ENCODE measurements around the gene PRR5L. TPM values are rescaled to one million over a fixed set of nuclear protein-coding genes. Genes with fewer than 3 reads are reported as not detected.
A peak's percentile ranks its signal among the peaks of the same experiment; 100 is the strongest.

PRR5L gene
- total and polyA plus RNA-seq, 9 donors, result 5.9 to 56.3 (median 22.1) TPM

- 70 to 76% (median 72%) methylated on average over 4 of the region's 4 CpGs for WGBS, 3 donors
- no peak for DNase-seq
- no peak overlapping the region for H3K4me3 ChIP-seq
- TF ChIP-seq CTCF (IDR thresholded peaks at IDR 0.05), result no peak
- no peak for TF ChIP-seq POLR2A (IDR thresholded peaks at IDR 0.05)
- TF ChIP-seq EP300 (IDR thresholded peaks at IDR 0.05), result no peak
- H3K27ac ChIP-seq, result no peak overlapping the region
- no peaks in the 10 kb centered on the region for H3K36me3 ChIP-seq
- no peaks in the 10 kb centered on the region for H3K4me1 ChIP-seq (ENCODE audit: insufficient read depth)
- intact Hi-C loops (cut with DNase I), result no loop called here
- no peaks in the 10 kb centered on the region for H3K9me3 ChIP-seq
- no peaks in the 10 kb centered on the region for H3K27me3 ChIP-seq
Measured at GRCh38 chr11:36487619-36488018, 191.5 kb downstream of the PRR5L start.

DNA sequence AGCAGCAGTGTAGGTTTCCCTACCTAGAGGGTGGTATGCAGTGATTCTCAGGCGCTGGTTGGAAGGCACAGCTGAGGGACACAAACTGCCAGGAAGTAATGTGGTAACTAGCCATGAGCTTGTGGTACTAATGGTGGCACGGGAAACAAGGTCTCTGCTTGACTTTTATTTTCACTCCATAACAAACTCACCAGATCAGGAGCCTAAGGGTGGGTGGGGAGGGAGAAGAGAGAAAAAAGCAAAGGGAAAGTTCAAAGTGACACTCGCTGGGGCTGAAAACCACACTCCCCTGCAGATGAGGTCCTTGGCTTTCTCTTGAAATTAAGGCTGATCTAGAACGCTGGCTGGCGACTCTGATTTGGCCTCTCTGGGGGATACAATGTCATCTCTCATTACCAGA is 192.0 kb downstream of the PRR5L start:
- Histone ChIP-seq H3K27ac (no peak overlapping the region), H3K9me3 (no peaks in the 10 kb centered on the region), H3K27me3 (no peaks in the 10 kb centered on the region), H3K4me1 (ENCODE audit: insufficient read depth) (no peaks in the 10 kb centered on the region), H3K36me3 (no peaks in the 10 kb centered on the region), H3K4me3 (no peak overlapping the region)
- TF ChIP-seq CTCF (IDR thresholded peaks at IDR 0.05) (no peak), POLR2A (IDR thresholded peaks at IDR 0.05) (no peak), EP300 (IDR thresholded peaks at IDR 0.05) (no peak)
- 74 to 81% (median 77%) methylated on average over 5 of the region's 5 CpGs for WGBS, 3 donors
- DNase-seq, result no peak
- intact Hi-C loops (cut with DNase I), result no loop called here

DNA sequence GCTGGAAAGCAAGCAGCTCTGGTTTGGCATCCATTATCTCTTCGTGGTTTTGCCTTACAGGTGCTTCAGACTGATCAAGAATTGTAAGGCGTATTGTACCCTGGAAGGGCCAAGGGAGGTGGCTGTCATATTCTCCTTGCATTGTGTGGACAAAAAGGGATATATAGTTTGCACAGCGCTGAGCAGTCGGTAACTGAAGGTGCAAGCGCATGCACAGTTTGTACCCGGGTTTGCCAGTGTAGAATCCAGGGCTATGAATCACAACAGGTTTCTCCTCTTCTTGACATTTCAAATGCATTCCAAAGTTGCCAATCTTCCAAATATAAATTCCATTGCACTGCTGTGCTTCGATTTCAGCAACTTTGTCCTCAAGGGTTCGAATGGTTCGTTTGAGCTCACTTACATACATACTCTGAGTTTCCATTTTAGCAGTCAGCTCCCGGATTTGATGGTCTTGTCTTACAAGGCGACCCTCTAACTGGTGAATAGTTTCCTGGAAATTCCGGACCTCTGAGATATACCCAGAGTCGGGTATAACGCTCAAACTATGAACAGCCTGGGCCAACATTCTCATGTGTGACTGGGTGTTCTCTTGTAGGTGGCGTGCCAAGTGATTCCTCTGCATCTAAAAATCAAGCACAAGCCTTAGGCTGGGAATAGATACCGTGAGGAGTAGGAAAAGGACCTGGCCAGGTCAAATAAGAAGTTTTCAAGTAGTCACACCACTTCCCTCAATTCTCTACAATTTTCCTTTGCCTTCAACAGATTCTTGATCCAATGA is 194.1 kb downstream of the PRR5L start:
- Histone ChIP-seq H3K4me3 (no peak overlapping the region), H3K9me3 (no peaks in the 10 kb centered on the region), H3K4me1 (ENCODE audit: insufficient read depth) (no peaks in the 10 kb centered on the region), H3K27ac (no peak overlapping the region), H3K36me3 (no peaks in the 10 kb centered on the region), H3K27me3 (no peaks in the 10 kb centered on the region)
- DNase-seq, result no peak
- no peak for TF ChIP-seq CTCF (IDR thresholded peaks at IDR 0.05)
- 89 to 90% (median 90%) methylated on average over 16 of the region's 16 CpGs for WGBS, 3 donors
- intact Hi-C loops (cut with DNase I), result loop anchor here in 1 of 4 donors (10.0 kb wide), 1 partner anchor 875 kb away; the partner anchor contains the start of gene FJX1

DNA sequence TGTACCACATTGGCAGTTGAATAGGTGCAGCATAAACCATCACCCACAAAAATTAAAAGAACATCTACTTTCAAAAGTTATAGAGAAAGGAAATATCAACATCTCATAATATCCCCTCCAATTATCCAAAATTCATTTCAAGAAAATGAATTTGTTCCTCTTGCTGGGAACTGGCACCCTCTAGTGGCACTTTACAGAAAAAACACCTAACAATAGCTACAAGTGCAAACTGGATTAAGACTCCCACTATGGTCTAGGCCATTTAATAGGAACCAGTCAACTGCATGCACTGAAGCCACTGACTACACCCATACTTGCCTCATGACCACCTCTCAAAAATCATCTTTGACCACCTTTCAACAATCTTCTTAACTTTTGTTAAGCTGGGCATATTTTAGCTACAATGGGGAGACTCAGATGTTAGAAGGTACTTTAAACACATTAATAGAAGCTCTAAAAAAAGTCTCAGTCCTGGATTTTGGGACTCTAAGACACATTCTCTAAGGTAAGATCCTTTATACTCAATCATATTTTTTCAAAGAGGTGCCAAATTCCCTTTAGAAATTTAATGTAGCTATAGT is 196.7 kb downstream of the PRR5L start:
- Histone ChIP-seq H3K36me3 (no peaks in the 10 kb centered on the region), H3K4me3 (no peak overlapping the region), H3K27ac (no peak overlapping the region), H3K4me1 (ENCODE audit: insufficient read depth) (no peaks in the 10 kb centered on the region), H3K9me3 (no peaks in the 10 kb centered on the region), H3K27me3 (no peaks in the 10 kb centered on the region)
- TF ChIP-seq POLR2A (IDR thresholded peaks at IDR 0.05), result no peak
- TF ChIP-seq CTCF (IDR thresholded peaks at IDR 0.05), result peak; percentile 53 to 69 (median 63)
- intact Hi-C loops (cut with DNase I), result loop anchor here in 1 of 4 donors (10.0 kb wide), 1 partner anchor 878 kb away; the partner anchor contains the start of gene FJX1
- no peak for DNase-seq

Measured in ovary (tissue), 9 donors.